Measurements from ENCODE around the gene CD1E.

DNA sequence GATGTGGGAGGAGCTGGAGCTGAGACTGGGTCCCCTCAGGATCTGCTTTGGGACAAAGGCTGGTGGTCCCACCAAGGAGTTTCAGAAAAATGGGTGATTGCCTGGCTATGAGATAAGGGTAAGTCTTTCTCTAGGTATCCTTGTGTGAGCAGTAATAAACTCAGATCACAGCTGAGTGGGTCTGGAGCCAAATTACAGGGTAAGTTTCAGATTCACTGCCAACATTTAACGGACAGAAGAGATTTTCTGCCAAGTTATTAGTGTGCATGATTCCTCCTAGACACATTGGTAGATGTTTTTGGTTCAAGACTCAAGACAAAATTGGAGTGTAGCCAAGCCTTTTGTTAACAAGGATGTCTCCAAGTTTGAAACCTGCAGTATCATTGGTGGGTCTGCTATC, 29.8 kb upstream of the CD1E start:
- TF ChIP-seq EP300 (IDR thresholded peaks at IDR 0.05; ENCODE audit: borderline replicate concordance in 1 of 2, low read depth in 2 of 2, low read length in 2 of 2) (no peak), RBBP5 (IDR thresholded peaks at IDR 0.05; ENCODE audit: borderline replicate concordance, low read depth, low read length) (no peak), JUN (IDR thresholded peaks at IDR 0.05; ENCODE audit: low read depth, low read length) (no peak), RAD21 (IDR thresholded peaks at IDR 0.05 in 1 of 2, conservative IDR thresholded peaks at IDR 0.05 in 1 of 2; ENCODE audit: low read depth in 2 of 2, low read length in 2 of 2) (no peak), SUZ12 (IDR thresholded peaks at IDR 0.05; ENCODE audit: low read length) (no peak), MAFK (IDR thresholded peaks at IDR 0.05; ENCODE audit: low read depth, low read length) (no peak), TAF1 (IDR thresholded peaks at IDR 0.05; ENCODE audit: low read depth, low read length) (no peak)
- TF ChIP-seq, protein P1, sequence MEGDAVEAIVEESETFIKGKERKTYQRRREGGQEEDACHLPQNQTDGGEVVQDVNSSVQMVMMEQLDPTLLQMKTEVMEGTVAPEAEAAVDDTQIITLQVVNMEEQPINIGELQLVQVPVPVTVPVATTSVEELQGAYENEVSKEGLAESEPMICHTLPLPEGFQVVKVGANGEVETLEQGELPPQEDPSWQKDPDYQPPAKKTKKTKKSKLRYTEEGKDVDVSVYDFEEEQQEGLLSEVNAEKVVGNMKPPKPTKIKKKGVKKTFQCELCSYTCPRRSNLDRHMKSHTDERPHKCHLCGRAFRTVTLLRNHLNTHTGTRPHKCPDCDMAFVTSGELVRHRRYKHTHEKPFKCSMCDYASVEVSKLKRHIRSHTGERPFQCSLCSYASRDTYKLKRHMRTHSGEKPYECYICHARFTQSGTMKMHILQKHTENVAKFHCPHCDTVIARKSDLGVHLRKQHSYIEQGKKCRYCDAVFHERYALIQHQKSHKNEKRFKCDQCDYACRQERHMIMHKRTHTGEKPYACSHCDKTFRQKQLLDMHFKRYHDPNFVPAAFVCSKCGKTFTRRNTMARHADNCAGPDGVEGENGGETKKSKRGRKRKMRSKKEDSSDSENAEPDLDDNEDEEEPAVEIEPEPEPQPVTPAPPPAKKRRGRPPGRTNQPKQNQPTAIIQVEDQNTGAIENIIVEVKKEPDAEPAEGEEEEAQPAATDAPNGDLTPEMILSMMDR (IDR thresholded peaks at IDR 0.05; ENCODE audit: control extremely low read depth in 1 of 3, insufficient read depth in 1 of 3, low read depth in 1 of 3, low read length in 3 of 3), result no peak
- TF ChIP-seq, protein P2, sequence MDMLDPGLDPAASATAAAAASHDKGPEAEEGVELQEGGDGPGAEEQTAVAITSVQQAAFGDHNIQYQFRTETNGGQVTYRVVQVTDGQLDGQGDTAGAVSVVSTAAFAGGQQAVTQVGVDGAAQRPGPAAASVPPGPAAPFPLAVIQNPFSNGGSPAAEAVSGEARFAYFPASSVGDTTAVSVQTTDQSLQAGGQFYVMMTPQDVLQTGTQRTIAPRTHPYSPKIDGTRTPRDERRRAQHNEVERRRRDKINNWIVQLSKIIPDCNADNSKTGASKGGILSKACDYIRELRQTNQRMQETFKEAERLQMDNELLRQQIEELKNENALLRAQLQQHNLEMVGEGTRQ (IDR thresholded peaks at IDR 0.05; ENCODE audit: low read length), result no peak

Measured in H1 (cell line).